Right atrium auricular region (tissue), 2 donors: Measurements from ENCODE around the gene CADM1. TPM values are rescaled to one million over a fixed set of nuclear protein-coding genes. Genes with fewer than 3 reads are reported as not detected.

Experiments used
- DNase-seq: peaks from one replicate; pipeline ENCODE4 v3.0.0-alpha.2; 2019; ENCODE audit warnings: low spot score
- H3K27ac ChIP-seq, 2 donors: fragments of 200-600 bp; sonication (generic); 1 replicate in 1 of 2; 2 replicates in 1 of 2; pipeline ENCODE4 v1.5.1; 2016 to 2019
- H3K27me3 ChIP-seq, 2 donors: fragments of 200-600 bp; sonication (generic); one replicate each; pipeline versions ENCODE4 v1.5.1 to v1.6.0; 2017 to 2019
- H3K36me3 ChIP-seq: fragments of 200-600 bp; sonication (generic); one replicate; pipeline ENCODE4 v1.5.1; 2016
- H3K4me1 ChIP-seq, 2 donors: fragments of 200-600 bp; sonication (generic); one replicate each; pipeline versions ENCODE4 v1.5.1 to v1.6.0; 2017 to 2019
- H3K4me3 ChIP-seq, 2 donors: fragments of 200-600 bp; sonication (generic); 1 replicate in 1 of 2; 2 replicates in 1 of 2; pipeline ENCODE4 v1.5.1; 2017 to 2019; ENCODE audit warnings: mild to moderate bottlenecking in 1 of 2, moderate library complexity in 1 of 2
- H3K9me3 ChIP-seq, 2 donors: fragments of 200-600 bp; sonication (generic); one replicate each; pipeline ENCODE4 v1.5.1; 2019
- CTCF ChIP-seq, 2 donors: fragments of 200-600 bp; sonication (generic); IDR thresholded peaks; one replicate each; pipeline ENCODE4 v1.5.1; 2019; ENCODE audit warnings: antibody characterized with exemption in 2 of 2
- total RNA-seq, 2 donors: library from RNA; depleted of rRNA; stranded (reverse); fragments of >200 nt; gene quantifications; one replicate each; pipeline ENCODE4 v1.1.0, GENCODE V29; 2016

CADM1 gene
- total RNA-seq, 2 donors from 2014 or later = 19.8 to 33.9 TPM

DNA sequence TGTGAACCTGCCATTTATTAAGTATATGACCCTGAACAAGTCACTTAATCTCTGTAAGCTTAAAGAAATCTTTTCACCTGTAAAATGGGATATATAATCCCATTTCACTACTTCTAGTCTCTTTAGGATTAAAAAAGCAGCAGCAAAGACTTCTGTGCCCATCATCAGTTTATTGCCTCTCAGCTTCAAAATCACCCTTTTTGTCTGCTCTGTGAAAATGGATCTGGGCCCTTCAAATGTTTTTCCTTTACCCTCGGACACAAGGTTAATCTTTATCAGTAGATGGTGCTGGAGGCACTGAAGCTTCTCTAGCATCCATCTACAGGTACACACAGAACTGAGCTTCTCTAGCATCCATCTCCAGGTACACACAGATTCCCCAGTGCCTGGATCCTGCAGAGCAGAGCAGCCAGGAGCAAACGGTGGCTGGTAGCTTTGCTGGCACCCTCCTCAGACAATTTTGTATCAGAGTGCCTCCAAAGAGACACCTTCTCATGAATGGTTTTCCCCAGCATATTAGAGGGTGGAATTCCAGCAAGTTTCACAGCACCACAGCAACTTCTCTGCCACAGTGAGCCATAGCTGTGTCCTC, 56.8 kb downstream of the CADM1 start:
- H3K27ac ChIP-seq = no peak overlapping the region
- H3K9me3 ChIP-seq = peaks cover 0 to 33% of the 10 kb centered on the region in 2 donors
- no peak for DNase-seq
- no peak overlapping the region for H3K4me3 ChIP-seq
- no peaks in the 10 kb centered on the region for H3K4me1 ChIP-seq
- H3K36me3 ChIP-seq = no peaks in the 10 kb centered on the region
- no peaks in the 10 kb centered on the region for H3K27me3 ChIP-seq
- TF ChIP-seq CTCF (IDR thresholded peaks at IDR 0.05) = no peak

DNA sequence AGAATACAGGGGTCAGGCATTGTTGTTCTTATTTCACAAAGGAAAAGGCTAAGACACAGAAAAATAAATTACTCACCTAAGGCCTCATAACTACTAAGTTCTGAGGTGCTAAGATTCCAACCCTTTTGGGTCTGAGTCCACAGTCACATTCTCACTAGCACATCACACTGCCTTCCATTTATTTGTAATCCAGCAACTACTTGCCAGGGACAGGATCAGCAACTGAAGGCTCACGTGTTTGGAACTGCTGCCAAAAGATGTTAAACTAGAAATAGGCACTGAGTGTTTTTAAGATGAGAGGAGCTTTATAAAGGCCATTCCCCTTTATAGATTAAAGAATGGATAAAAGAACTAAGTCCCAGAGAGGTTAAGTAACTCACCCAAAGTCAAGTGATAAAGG, 58.0 kb downstream of the CADM1 start:
- Histone ChIP-seq H3K9me3 (peaks cover 0 to 33% of the 10 kb centered on the region in 2 donors), H3K27ac (peak overlapping the region in 1 of 2 donors; percentile 28), H3K4me3 (no peak overlapping the region), H3K36me3 (no peaks in the 10 kb centered on the region), H3K4me1 (no peaks in the 10 kb centered on the region), H3K27me3 (no peaks in the 10 kb centered on the region)
- no peak for DNase-seq
- no peak for TF ChIP-seq CTCF (IDR thresholded peaks at IDR 0.05)

DNA sequence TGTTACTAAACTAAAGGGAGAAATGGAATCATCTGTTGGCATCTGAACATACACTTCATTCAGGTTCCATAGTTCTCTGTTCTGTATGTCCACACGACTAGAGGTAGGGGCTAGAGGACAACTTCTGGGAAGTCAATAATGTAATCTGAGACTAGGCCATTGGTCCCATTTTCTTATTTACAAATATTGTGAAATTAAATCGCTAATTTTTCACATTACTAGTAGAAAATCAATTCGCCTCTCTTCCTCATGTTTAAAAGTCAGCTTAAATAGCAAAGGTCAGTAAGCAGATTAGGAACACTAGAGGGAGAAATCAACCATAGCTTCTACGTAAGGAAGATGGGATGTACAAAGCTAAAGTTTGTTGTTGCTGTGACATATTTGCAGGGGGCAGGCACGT, 59.7 kb downstream of the CADM1 start:
- no peaks in the 10 kb centered on the region for H3K27me3 ChIP-seq
- TF ChIP-seq CTCF (IDR thresholded peaks at IDR 0.05) = no peak
- H3K4me1 ChIP-seq = no peaks in the 10 kb centered on the region
- peaks cover 0 to 33% of the 10 kb centered on the region in 2 donors for H3K9me3 ChIP-seq
- H3K36me3 ChIP-seq = no peaks in the 10 kb centered on the region
- no peak overlapping the region for H3K4me3 ChIP-seq
- H3K27ac ChIP-seq = no peak overlapping the region
- DNase-seq = no peak

- no peak for TF ChIP-seq CTCF (IDR thresholded peaks at IDR 0.05)
- Histone ChIP-seq H3K4me3 (no peak overlapping the region), H3K27me3 (no peaks in the 10 kb centered on the region), H3K27ac (no peak overlapping the region), H3K9me3 (no peaks in the 10 kb centered on the region), H3K4me1 (peaks cover 0 to 5% of the 10 kb centered on the region in 2 donors), H3K36me3 (no peaks in the 10 kb centered on the region)
- DNase-seq = no peak
Measured at GRCh38 chr11:115439969-115440540, 64.2 kb downstream of the CADM1 start.

DNA sequence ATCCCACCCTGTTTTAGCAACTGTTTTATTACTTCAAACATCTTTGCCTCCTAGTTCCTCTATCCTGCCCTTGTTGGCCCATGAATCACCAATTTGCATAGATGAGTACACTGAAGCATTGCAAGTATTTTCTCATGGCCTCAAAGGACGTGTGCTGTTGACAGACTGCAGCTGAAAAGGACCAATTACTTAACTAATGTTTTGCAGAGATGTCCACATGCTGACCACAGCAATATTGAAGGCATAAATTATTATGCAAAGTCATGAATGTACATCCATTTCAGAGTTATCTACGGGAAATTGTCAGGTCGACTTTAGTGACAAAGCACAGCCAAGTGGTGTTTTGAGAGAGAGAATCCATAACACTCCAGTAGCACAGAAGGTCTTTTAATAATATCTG, 64.8 kb downstream of the CADM1 start:
- Histone ChIP-seq H3K36me3 (no peaks in the 10 kb centered on the region), H3K4me3 (no peak overlapping the region), H3K27me3 (no peaks in the 10 kb centered on the region), H3K9me3 (no peaks in the 10 kb centered on the region), H3K4me1 (peaks cover 0 to 5% of the 10 kb centered on the region in 2 donors), H3K27ac (no peak overlapping the region)
- no peak for TF ChIP-seq CTCF (IDR thresholded peaks at IDR 0.05)
- DNase-seq = no peak
